Measurements from ENCODE around the gene DMTF1.

GRCh38 chr7:87139514-87139913 lies 12.7 kb upstream of the DMTF1 start:
- TF ChIP-seq RAD21 (IDR thresholded peaks at IDR 0.05; ENCODE audit: low read length) (no peak), MAZ (IDR thresholded peaks at IDR 0.05; ENCODE audit: borderline replicate concordance, low read depth, low read length) (no peak), BHLHE40 (IDR thresholded peaks at IDR 0.05; ENCODE audit: low read depth, low read length) (no peak), CTCF (conservative IDR thresholded peaks at IDR 0.05; ENCODE audit: low read depth, low read length) (no peak), RCOR1 (IDR thresholded peaks at IDR 0.05; ENCODE audit: insufficient replicate concordance, low read length) (no peak), CEBPB (IDR thresholded peaks at IDR 0.05; ENCODE audit: low read depth, low read length) (no peak), POLR2A (IDR thresholded peaks at IDR 0.05; ENCODE audit: low read depth, low read length) (no peak), MAFK (IDR thresholded peaks at IDR 0.05; ENCODE audit: low read depth, low read length) (no peak)

Measured in IMR-90 (cell line).